ENCODE measurements around the gene BCL2. TPM values are rescaled to one million over a fixed set of nuclear protein-coding genes. Genes with fewer than 3 reads are reported as not detected.

The BCL2 gene
- total RNA-seq, 1 donor from 2014 or later = 145 TPM

DNA sequence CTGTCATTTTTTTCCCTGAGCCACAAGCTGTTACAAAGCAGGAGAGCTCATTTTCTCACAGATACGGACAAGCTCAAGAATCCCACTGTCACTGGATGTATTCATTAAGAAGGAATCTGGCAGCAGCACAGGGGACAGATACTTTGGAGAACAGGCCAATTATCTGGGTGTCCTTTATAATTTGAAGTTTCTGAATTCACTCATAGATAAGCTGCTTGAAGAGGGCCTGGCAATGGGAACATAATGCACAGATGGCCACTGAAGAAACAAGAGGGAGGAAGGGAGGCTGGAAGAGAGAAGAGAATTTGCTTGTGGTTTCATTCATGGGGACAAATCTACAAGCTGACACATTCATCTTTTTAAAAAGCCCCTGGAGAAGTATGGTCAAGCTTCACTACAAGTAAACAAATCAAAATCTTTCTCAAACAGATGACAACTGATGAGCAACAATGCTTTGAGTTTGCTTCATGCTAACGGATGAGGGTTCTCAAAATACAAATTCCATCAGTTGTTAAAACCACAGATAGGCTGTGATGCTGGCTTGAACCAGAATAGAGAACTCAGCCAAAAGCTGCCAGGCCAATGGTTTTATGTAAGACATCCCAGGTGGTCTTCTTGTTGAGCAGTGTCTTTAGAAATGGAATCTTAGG, 11.9 kb downstream of the BCL2 start:
- peak overlapping the region; percentile 80 for H3K27ac Mint-ChIP-seq
- POLR2A ChIA-PET = interaction anchor here (0.8 to 3.1 kb wide), 10 partner anchors 8 to 169 kb away, joined by 3 to 30 read pairs (median 4); partner anchors contain the start of gene BCL2
- peaks cover 54% of the 10 kb centered on the region for H3K36me3 Mint-ChIP-seq (ENCODE audit: low read depth)

DNA sequence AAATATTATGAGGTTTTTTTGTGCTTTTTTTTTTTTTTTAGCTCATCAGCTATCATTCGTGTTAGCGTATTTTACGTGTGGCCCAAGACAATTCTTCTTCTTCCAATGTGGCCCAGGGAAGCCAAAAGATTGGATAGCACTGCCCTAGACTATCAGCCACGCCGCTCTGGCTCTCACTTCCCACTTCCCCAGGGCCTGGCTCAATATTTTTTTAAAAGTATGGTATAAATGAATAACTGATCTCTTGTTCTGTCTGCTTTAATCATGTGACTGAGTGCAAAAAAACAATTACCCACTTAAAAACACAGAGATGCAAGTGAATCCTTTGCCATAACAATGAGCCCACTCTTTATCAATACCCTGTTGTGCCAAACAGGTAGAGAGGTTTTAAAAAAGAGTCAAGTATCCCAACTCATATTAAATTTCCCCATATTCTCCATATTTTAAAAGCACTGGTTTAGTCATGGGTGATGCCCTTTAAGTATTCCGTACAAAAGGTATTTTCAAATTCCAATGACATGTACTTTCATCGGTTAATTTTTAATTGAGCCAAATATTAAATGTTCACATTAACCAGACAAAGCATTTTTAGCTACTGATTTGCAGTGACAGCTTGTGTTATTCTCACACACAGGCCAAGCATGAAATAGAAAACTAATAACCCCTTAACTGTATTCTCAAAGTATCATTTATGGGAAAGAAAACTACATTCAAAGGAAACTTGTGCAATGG, 12.6 kb downstream of the BCL2 start:
- Mint-ChIP-seq H3K9me3 (no peaks in the 10 kb centered on the region), H3K36me3 (ENCODE audit: low read depth) (peaks cover 57% of the 10 kb centered on the region), H3K27ac (peak overlapping the region; percentile 80), H3K4me1 (peaks cover 93% of the 10 kb centered on the region), H3K27me3 (no peaks in the 10 kb centered on the region), H3K4me3 (no peak overlapping the region)
- intact Hi-C loops (cut with micrococcal nuclease) = no loop called here
- ChIA-PET POLR2A (interaction anchor here (0.6 to 3.1 kb wide), 13 partner anchors 7 to 168 kb away, joined by 3 to 30 read pairs (median 4); partner anchors contain the start of gene BCL2), CTCF (interaction anchor here (1.1 to 3.8 kb wide), 2 partner anchors 11 to 145 kb away, joined by 3 to 16 read pairs; partner anchors contain the start of gene BCL2)
- TF ChIP-seq, protein P1, sequence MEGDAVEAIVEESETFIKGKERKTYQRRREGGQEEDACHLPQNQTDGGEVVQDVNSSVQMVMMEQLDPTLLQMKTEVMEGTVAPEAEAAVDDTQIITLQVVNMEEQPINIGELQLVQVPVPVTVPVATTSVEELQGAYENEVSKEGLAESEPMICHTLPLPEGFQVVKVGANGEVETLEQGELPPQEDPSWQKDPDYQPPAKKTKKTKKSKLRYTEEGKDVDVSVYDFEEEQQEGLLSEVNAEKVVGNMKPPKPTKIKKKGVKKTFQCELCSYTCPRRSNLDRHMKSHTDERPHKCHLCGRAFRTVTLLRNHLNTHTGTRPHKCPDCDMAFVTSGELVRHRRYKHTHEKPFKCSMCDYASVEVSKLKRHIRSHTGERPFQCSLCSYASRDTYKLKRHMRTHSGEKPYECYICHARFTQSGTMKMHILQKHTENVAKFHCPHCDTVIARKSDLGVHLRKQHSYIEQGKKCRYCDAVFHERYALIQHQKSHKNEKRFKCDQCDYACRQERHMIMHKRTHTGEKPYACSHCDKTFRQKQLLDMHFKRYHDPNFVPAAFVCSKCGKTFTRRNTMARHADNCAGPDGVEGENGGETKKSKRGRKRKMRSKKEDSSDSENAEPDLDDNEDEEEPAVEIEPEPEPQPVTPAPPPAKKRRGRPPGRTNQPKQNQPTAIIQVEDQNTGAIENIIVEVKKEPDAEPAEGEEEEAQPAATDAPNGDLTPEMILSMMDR (IDR thresholded peaks at IDR 0.05) = no peak
- DNase-seq = no peak
- ATAC-seq (ENCODE audit: low read depth) = no peak

More for the DNA sequence above, 11.9 kb downstream of the BCL2 start:
- no peaks in the 10 kb centered on the region for H3K9me3 Mint-ChIP-seq
- H3K4me3 Mint-ChIP-seq = peak overlapping the region; percentile 1
- ATAC-seq (ENCODE audit: low read depth) (no peak), DNase-seq (no peak)
- CTCF ChIA-PET = interaction anchor here (1.1 to 3.8 kb wide), 2 partner anchors 10 to 145 kb away, joined by 3 to 16 read pairs; partner anchors contain the start of gene BCL2
- TF ChIP-seq, protein P1 (IDR thresholded peaks at IDR 0.05) = no peak
- intact Hi-C loops (cut with micrococcal nuclease) = no loop called here
- H3K4me1 Mint-ChIP-seq = peaks cover 93% of the 10 kb centered on the region
- no peaks in the 10 kb centered on the region for H3K27me3 Mint-ChIP-seq

DNA sequence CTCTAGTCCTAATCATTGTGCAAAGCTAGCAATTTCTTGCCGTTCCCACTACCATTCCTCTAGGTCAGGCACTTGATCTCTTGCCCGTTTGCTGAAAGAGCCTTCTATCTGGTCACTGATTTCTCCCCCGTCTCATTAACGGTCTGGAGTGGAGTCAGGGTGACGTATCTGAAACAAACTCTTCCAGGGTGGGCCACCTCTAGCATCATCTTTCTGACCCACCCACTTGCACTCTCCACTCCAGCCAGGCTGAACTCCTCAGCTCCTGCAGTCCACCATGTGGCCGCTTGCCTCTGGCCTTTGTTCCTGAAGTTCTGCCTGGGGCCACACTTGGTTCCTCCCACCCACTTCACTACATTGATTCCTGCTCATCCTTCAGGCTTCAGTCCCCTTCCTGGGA, 13.3 kb downstream of the BCL2 start:
- TF ChIP-seq, protein P1 (IDR thresholded peaks at IDR 0.05) = no peak
- ChIA-PET POLR2A (interaction anchor here (0.7 to 3.1 kb wide), 4 partner anchors 9 to 146 kb away, joined by 3 to 30 read pairs (median 4); partner anchors contain the start of gene BCL2), CTCF (interaction anchor here (3.8 kb wide), 1 partner anchor 12 kb away, joined by 16 read pairs; the partner anchor contains the start of gene BCL2)
- Mint-ChIP-seq H3K9me3 (no peaks in the 10 kb centered on the region), H3K36me3 (ENCODE audit: low read depth) (peaks cover 62% of the 10 kb centered on the region), H3K4me3 (no peak overlapping the region), H3K27ac (peak overlapping the region; percentile 54), H3K27me3 (no peaks in the 10 kb centered on the region), H3K4me1 (peaks cover 93% of the 10 kb centered on the region)
- ATAC-seq (ENCODE audit: low read depth) (no peak), DNase-seq (no peak)
- intact Hi-C loops (cut with micrococcal nuclease) = no loop called here

DNA sequence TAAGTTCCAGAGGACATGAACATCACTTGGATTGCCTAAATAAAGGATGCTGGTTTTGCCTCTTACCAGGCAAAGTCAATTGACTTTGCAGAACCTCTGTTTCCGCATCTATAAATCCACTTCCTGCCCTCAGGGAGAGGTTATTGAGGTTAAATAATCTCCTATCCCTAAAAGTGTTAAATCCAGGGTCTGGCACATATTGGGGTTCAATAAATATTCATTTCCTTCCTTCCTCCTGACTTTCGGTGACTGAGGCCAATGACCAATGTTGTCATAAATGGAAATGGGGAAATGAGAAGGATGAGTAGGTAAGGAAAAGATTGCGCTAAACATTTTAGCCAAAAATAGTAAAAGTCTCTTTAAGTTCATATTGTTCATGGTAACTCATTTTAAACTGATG, 16.0 kb downstream of the BCL2 start:
- Mint-ChIP-seq H3K4me3 (peak overlapping the region; percentile 58), H3K27ac (peak overlapping the region; percentile 65), H3K9me3 (no peaks in the 10 kb centered on the region), H3K4me1 (peaks cover 97% of the 10 kb centered on the region), H3K36me3 (ENCODE audit: low read depth) (peaks cover 74% of the 10 kb centered on the region), H3K27me3 (no peaks in the 10 kb centered on the region)
- ChIA-PET CTCF (no interaction called here), POLR2A (interaction anchor here (1.2 to 3.0 kb wide), 2 partner anchors 8 to 11 kb away, joined by 3 to 15 read pairs; no protein-coding TSS in a partner anchor)
- TF ChIP-seq, protein P1 (IDR thresholded peaks at IDR 0.05) = no peak
- DNase-seq = no peak
- intact Hi-C loops (cut with micrococcal nuclease) = loop anchor here (1.0 kb wide), 1 partner anchor 10 kb away; no protein-coding TSS in a partner anchor
- no peak for ATAC-seq (ENCODE audit: low read depth)
